Effector CD4-positive, alpha-beta T cell (primary cell): Measurements from ENCODE around the gene HEBP1.

ENCODE experiments used
- DNase-seq: peaks from one replicate; pipeline ENCODE4 v3.0.0-alpha.2; 2020

Gene HEBP1

GRCh38 chr12:12987421-12987820, 12.6 kb downstream of the HEBP1 start:
- DNase-seq, result no peak

DNA sequence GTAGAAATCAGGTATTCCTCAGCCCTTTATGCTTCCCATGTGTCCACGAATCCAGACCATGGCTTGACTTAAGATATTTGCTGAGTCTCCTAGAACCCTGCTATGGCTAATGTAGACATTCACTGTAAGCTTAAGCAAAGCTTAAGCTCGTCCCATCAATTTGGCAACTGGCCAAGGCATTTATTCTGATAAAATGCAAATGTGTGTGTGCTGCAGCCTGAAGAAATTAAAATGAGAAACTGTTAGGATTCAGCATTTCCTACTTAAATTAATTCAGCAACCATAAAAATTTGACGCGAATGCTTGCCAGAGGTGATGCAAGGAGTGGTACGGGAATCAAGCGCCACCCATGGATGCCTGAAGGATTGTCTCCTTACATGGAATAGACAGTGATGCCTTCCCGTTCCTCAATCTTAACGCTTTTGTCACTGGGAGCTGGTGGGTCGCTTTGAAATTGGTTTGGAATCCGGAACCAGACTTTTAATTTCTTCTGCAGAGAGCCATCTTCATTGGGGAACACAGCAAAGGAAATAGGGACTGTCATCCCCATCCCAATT, 13.2 kb downstream of the HEBP1 start:
- DNase-seq, result no peak

DNA sequence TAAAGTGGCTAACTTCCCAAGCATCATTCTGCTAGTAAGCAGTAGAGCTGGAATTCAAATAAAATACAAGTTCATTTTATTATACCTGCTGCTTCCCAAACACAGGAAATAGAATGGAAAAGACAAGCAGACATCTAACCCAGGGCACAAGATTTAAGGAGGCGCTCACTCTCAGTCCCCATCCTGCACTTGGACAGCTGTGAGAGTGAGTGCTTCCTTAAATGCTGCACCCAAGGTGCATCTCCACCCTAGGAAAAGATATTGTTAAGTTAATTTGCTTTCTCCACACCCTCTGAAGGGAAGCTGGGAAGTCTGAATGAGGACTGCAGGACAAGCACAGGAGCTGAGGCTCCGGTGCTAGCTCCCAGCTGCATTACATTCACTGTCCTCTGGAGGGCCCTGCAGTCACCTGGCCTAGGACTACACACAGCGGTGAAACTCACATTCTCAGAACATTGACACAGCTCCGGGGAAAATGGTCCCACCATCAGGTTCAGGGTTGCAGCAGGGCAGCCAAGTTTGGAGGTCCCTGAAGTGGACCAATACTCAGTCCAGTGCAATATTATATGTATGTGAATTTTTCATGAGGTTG, 14.2 kb downstream of the HEBP1 start:
- DNase-seq, result no peak

GRCh38 chr12:12984149-12984548, 15.9 kb downstream of the HEBP1 start:
- no peak for DNase-seq

DNA sequence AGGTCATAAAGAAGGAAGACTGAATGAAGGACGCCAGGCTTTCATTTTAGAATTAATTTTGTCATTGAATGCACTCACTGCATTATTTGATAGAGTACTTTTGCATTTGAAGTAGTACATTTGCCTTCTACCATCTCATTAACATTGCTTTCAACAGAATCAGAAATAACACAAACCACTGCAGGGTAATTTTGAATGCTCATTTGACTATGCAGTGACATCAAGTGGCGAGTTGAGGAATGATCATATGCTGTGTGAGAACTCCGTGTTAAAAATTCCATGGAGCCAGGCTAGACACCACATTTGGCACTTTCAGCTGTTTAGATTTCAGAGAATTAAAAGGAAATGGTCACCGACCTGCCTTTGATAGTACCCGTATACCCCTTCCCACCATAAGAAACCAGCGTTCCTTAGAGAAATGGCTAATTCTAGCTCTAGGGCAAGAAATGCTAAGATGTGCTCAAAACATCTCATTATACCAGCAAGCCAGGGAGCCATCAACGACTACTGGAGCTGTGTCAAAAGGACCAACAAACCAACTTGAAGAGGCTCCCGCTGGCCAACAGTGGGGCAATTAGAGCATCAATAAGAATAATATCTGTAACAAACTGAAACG, 16.5 kb downstream of the HEBP1 start:
- DNase-seq, result no peak

DNA sequence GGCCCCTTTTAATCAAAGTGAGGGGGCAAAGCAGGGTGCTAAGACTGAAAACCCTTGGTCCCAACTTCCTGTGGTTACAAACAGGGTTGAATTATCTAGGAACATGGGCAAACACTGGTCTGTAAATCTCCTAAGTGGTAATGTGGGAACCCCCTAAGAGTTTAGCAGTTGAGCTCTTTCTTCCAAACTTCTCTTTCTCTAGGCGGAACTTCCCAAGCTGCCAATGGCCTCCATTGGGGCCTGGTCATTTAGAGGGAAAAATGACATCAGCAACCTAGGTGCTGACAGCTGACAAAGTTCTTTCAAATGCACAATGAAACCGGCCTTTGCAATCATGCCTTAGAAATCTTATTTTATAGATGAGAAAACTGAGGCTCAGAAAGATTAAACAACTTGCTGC, 17.7 kb downstream of the HEBP1 start:
- DNase-seq, result no peak

DNA sequence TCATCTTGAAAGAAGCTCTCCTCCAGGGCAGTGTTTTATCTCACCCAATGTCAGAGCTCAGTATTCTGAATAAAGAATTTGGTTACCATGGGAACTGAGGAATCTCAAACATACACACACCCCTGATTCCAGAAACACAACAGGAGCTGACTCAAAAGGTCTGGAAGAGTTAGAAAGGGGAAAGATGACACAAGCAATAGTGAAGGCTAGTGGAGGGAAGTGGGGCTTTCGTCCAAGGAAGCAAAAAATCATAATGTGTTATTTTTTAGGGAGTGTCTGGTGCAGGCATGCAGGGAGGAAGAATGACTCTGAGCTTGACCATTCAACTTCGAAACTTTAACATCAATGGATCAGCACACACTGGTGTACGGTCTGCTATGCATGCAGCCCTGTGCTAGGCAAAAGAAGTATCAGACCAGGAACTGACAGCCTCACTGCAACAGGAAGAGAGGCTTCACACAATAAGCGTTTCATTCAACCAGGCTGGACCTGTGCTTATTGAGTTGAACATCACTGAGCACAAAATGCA, 20.3 kb downstream of the HEBP1 start:
- DNase-seq, result no peak

DNA sequence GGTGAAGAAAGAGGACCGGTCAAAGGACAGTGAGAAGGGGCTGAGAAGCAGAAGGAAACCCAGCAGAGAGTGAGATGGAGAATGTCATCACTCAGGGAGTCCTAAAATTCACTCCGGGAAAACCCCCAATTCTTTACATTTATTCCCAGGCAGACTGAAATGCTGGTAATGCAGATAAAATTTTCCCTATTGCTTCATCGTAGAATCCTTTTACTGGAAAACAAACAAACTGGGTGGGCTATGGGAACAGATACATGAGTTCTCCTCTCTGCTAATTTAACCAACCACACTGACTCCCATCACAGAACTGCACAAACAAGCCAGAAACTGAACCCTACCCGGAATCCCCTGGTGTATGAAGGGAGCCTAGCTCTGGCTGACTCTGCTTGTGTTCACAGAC, 20.9 kb downstream of the HEBP1 start:
- no peak for DNase-seq

GRCh38 chr12:12977231-12977630, 22.8 kb downstream of the HEBP1 start:
- DNase-seq, result no peak

GRCh38 chr12:12976366-12976765, 23.7 kb downstream of the HEBP1 start:
- no peak for DNase-seq

DNA sequence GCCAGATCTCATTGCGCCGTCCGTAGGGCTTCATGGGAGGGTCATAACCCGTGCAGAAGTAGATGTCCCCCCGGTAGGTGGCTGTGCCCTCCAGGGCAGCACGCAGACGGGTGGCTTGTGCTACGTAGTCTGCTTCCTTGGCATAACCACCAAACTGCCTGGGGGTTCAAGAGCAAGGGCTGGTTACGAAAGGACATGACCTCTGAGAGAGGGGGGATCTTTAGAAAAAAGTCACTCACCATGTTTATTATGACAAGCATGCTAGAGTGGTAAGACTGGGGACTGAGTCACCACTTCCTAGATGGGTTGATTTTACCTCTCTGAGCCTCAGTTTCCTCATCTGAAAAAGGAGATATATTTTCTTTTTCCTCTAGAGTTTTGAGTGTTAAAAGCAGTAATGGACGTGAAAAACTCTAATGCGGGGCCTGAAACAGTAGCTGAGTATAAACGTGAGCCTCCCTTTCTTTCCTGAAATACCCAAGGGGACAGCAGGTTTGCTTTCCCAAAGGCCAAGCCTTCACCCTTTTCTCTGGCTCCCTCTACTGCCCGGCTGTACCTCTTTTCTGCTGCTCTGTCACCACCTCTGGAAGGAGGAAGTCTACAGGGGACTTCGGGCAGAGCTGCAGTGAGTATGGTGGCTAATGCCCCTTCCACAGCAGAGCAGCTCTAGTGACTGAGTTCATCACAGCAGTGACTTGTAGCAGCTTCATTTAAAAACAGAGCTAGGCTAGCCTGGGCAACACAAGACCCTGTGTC, 24.6 kb downstream of the HEBP1 start:
- no peak for DNase-seq

DNA sequence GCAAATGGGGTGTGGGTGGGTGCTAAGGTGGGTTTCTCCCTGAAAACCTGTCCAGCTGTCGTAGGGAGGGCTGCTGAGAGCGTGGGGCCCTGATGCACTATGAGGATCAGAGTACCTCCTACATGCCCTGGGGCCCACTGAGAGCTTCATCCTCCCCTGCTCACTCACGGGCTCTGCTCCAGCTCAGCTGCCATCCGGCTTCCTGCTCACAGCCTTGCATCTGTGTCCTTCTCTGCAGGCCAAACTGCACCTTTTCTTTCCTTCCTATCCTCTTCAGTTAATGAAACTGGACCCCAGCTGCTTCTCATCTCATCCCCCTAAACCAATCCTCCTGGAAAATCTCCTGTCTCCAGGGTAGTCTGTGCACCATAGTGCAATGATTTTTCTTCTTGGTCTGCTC, 25.9 kb downstream of the HEBP1 start:
- DNase-seq, result no peak

GRCh38 chr12:12973019-12973418, 27.0 kb downstream of the HEBP1 start:
- DNase-seq, result no peak

GRCh38 chr12:12965836-12966235, 34.2 kb downstream of the HEBP1 start:
- DNase-seq, result no peak

DNA sequence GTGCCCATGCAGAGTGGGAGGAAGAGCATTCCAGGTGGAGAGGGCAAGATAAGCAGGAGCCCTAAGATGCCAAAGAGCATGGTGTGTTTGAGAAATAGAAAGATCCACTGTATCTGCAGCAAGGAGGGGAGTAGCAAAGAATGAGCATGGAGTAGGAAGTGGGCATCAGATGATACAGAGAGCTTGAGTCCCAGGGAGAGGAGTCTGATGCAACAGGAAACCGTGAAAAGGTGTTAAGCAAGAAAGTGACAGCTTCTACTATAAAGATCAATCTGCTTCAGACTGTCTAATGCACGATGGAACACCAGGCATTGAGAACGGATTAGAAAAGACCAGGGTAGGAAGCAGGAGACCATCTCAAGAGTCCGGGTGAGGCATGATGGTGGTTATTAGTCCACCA, 35.8 kb downstream of the HEBP1 start:
- DNase-seq, result no peak

GRCh38 chr12:12960639-12961209, 39.3 kb downstream of the HEBP1 start:
- no peak for DNase-seq

DNA sequence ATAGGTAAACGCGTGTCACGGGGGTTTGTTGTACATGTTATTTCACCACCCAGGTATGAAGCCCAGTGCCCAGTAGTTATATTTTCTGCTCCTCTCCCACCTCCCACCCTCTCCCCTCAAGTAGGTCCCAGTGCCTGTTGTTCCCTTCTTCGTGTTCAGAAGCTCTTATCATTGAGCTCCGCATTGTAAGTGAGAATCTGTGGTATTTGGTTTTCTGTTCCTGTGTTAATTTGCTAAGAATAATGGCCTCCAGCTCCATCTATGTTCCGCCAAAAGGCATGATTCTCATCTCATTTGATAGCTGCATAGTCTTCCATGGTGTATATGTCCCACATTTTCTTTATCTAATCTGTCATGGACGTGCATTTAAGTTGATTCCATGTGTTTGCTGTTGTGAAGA, 41.2 kb downstream of the HEBP1 start:
- no peak for DNase-seq

GRCh38 chr12:12954878-12955625, 45.0 kb downstream of the HEBP1 start:
- DNase-seq, result no peak

DNA sequence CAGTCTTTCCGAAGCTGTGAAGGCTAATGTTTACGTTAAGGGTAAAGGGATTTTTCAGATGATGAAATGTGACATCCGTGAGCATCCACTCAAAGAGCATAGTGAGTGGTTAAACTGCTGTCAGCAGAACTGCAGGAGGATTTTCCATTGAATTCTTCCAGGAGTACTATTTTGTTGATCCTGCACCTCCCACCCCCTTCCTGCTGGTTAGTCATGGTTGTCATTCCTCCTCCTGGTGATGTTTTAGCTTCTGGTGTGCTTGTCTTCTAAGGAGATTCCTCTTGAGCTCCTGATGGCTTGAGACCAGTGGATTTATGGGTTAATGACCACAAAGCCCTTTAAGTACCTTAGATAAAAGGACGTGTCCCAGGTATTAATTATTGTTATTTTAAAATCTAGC, 45.7 kb downstream of the HEBP1 start:
- no peak for DNase-seq

- no peak for DNase-seq
Observed at GRCh38 chr12:12952036-12952435, 48.0 kb downstream of the HEBP1 start, which contains the start of gene GPRC5D. GPRC5D (minus strand) TSS chr12:12952170; CDS start chr12:12950384, 1,786 bp downstream.

- no peak for DNase-seq
Observed at GRCh38 chr12:12951504-12951903, 48.6 kb downstream of the HEBP1 start.

GRCh38 chr12:12947902-12948301, 52.2 kb downstream of the HEBP1 start:
- no peak for DNase-seq
